HG02840 (cell line): ENCODE data around the gene RASSF4.

Experiments used
- ATAC-seq: cut with Tn5 transposase; IDR thresholded peaks from one replicate; pipeline ENCODE4 v1.9.1; 2021; ENCODE audit warnings: mild to moderate bottlenecking, moderate library complexity, moderate number of reproducible peaks; ENCODE audit not compliant: unreplicated experiment, low FRiP score

Gene RASSF4

DNA sequence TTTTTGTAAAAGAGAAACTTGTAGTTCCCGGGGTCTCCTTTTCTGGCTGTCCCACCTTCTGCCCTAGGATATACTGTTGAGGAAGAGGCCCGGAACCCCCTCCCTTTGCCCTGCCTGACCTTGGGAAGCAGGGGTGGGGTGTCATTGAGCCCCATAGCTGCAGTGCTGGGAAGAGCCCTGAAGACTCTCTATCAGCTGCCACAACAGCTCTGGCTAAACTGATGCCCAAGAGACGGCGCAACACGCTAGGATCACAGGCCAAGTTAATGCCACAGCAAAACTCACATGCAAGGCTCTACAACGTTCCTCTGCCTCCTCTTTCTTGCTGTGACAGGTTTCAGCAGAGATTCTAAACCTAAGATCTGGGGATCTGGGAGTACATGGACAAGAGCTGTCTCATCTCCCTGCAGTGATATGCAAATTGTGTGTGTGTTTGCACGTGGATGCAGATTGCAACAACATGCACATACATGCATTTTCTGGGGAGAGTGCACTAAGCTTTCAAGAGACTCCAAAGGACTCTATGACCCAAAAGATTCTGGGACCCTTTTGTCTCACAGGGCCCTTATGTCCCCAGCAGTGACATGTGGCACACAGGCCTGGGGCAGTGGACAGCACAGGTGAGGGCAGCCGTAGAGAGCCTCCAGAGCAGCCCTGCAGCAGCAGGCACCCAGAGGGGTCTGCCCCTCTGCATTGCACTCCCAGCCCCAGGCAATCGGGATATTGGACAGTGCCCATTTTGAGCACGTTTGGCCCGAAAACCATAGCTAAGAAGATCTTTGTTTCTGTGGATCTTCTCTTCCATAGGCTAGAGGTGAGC, 2.5 kb downstream of the RASSF4 start:
- ATAC-seq = no peak

DNA sequence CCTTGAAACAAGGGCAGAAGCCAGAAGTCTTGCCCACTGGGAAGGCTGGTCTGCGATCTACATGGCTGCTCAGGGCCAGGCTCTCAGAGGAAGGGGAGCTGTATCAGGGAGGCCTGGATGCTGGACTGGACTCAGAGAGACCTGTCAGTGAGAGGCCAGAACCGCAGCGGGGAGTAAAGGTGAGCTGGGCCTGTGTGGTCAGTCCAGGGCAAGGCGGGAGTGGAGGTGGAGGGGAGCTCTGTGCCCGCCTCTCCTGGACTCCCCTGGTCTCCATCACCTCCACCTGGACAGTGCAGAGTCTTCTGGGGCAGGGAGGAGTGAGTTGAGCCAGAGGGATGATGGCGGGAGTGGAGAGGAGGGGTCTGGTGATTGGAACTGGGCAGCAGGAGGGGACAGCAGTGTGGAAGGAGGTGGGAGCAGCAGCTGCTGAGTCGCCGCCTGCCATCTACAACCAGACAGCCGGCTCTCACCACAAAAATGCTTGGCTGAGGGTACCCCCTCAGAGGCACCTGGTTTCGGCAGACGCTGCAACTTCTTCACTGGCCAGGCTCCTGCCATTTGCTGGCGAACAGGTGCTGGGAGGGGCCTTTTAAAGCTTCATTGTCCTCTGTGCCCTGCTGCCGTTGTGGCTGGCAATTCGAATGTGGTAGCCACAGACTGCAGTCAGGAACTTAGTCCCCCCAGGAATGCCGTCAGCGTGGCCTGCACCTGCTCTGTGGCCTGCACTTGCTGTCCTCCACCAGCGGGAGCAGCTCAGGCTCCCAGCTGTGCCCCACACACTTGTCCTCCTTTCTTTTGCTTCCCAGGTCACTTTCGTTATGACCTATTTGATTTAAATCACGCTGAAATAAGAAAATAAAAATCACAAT, 3.5 kb downstream of the RASSF4 start:
- ATAC-seq = no peak

DNA sequence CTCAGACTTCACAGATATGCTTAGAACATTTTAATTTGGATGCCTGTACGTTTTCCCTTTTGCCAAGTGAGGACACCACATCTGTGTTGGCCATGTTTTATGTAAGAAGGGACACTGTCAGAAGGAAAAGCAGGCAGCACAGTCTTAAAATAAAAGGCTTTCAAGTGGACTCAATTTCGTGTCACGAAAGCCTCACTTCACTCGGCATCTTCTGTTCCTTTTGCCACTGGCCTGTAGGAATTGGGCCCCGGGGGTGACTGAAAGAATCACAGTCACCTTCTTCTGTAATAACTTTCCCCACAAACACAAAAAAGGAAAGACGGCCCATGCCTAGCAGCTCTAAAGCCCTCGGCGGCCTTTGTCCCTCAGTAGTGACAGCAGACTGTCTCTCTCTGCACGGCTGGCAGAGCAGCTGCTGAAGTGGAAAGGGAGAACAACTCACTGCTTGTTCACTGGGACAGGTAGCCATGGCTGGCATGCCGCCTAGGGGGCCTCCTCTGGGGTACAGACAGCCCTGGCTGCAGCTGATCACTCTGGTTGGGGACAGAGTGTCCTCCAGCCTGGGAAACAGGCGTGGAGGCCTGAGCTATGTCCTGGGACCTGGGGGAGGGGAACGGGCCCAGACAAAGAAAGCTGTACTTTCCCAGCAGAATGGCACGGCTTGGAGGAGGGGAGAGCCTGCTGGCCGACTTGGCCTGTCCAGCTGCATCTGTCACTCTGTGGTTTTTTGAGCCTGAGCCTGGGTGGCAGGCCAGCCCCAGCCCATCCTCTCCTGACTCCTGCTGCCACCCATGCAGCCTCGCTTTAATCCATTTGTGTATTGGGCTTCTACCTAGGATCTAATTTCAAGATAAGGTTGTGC, 4.4 kb downstream of the RASSF4 start:
- ATAC-seq = no peak

DNA sequence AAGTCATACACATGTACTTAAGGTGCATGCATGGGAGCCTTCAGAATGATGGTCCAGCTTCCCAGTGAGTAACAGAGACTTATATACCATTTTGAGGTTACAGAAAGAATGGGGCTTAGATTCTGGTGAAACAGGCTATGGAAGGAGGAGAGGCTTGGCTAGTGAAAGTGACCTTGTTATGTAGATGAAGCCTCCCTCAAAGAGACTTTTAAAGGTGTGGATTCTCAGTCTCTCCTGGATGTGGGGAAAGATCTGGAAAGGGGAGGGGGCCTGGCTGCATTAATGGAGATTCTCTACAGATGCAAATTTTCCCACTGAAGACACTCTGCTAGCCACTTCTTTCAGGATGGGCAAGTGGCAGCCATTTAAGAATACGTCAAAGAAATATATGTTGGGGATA, 5.5 kb downstream of the RASSF4 start:
- no peak for ATAC-seq

DNA sequence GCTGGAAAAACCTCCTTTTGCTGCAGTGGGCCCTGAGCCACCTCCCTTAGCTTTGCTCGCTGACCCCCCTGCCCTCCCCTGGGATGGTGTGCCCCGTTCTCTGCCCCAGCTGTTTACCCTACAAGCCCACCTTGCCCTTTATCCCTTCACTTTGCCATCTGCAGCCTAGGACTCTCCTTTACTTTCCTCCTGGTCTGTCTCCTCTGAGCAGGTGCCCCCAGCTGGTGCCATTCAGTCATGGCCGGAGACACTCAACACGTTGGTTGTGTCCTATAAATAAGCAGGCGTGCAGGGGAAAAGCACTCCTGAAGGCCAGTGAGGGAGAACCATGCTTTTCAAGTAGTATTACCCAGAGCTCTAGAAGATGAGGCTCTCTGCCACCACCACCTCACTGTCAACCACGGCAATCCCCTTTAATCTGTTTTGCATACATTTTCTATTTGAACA, 6.1 kb downstream of the RASSF4 start:
- peak; percentile 34 for ATAC-seq

DNA sequence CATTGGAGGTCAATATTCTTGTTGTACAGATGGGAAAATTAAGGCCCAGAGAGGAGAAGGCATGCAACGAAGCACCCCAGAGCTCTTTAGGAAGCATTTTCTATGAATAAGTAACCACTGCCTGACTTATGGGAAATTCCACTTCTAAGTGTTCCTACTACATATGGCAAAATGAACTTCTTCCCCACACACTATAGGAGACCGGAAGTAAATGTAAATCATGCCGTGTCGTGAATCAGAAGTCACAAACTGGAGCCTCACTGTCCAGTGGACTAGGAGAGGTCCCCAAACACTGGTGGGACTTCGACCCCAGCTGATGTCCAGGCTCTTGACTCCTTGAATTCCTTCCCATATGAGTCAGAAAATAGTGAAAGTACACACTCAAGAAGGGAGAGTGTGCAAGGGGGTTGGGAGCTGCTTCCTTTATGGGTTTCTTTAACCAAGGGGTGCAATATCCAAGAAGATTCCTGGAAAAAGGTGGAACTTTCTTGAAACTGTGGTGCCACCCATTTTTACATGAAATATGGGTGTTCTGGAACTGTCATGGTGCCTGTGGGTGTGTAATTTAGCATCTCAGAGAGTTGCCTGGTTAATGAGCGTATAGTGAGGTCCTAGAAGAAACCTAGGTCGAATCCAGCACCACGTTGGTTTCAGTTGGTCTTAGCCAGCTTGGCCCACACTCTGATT, 6.7 kb downstream of the RASSF4 start:
- ATAC-seq = peak; percentile 38

DNA sequence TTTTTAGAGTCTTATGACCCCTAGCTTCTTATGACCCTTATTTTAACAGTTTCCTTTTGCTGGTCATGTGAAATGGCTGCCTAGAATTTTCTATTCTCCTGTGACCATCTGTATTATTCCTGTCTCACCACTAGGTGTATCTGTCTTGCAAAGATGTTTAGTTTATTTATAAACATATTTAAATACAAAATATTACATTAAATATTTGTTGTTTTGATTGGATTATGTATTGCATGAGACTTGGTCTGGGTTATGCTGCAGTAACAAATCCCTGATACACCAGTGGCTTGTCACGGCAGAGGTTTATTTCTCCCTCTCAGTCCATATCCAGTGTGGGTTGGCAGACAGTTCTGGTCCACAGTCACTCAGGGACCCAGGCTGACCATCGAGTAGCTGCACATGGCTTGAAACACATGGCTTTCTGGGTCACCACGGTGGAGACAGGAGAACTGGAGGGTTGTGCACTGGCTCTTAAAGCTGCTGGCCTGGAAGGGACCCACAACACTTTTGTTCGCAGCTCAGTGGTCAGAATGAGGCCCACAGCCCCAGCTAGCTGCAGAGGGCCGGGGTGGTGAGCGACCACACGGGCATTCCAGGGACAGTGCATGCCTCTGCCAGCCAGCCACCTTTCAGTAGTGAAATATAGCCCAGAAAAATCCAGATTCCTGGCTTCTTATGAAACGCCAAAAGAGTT, 7.4 kb downstream of the RASSF4 start:
- no peak for ATAC-seq

DNA sequence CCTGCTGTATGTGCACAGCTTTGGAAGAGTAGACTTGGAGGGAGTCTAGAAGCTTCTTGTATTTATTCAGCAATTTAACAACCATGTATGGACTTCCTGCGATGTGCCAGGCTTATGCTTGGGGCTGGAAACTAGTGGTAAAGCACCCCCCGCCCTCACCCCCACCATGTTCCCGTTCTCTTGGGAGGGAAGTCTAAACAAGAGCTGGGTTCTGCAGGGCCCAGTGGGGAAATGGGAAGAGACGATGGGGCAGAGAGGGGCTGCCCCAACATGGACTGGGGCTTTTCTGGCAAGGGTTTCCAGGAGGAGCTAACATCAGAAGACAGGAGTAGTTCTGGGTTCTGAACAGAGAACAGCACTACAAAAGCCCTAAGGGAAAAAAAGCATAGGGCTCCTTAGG, 8.0 kb downstream of the RASSF4 start:
- ATAC-seq = no peak

DNA sequence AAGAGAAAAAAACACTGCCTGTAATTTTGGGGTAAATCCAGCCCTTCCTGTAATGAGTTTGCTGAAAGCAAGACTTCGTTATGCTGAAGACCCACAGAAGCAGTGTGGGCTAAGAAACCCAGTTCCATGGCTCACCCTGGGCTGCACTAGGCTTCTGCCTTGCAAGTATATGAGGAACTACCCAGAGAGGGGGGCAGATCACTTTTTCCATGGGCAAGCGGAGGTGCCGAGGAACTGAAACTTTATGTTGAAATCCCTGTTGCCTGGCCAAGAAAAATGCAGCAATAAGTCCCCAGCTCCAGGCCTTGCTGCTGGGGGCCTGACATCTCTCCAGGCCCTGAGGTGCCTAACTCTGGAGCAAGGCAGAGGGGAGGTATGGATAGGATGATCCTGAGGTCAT, 8.5 kb downstream of the RASSF4 start:
- no peak for ATAC-seq

DNA sequence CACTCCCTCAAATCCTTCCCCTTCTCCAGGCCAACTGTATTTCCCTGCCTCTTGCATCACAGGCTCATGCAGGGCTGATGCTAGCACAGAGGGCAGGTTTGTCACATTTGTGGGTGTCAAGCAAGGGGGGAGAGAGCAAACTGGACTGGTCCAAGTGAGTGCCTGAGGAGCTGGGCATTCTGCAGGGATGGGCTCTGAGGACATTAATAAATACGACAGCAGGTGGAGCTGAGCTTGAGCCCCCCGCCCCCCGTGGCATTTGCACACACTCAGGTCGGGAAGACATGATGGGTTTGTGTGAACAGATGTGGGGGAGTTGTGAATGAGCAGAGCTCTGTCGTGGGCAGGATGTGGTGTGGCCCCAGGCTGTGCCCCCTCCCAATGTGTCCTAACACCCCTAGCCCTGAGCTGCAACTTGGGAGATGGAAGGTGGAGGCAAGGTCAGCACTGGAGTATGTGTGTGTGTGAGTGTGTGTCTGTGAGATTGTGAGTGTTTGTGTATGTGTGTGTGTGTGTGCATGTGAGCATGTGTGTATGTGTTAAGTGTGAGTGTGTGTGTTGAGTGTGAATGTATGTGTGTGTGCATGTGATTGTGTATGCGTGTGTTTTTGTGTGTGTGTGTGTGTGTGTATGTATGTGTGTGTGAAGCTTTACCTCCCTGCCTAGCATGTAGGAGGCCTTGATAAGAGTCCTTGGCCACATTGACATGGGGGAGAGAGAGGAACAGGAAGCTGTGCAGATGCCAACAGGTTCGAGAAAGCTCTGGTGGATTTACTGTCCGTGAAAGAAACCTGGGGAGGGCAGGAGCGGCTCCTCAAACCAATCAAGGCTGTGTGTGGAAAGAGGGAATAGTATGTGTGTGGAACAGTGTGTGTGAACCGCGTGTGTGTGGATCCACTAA, 9.1 kb downstream of the RASSF4 start:
- no peak for ATAC-seq

DNA sequence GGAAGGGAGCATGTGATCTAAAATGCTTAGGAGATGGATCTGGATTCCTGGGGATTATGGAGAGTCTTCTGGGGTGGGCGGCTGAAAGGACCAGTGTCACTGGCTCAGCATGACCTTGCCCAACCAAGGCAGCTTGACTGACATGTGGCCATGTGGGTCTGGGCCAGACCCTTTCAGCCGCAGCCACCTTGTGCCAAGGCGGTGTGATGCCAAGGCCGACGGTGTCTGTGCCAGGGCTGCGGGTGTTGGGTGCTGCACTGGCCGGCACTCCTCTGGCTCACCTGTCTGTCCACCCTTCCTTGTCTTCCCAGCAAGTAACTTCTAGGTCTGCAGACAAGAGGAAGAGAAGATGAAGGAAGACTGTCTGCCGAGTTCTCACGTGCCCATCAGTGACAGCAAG, 10.3 kb downstream of the RASSF4 start:
- no peak for ATAC-seq

DNA sequence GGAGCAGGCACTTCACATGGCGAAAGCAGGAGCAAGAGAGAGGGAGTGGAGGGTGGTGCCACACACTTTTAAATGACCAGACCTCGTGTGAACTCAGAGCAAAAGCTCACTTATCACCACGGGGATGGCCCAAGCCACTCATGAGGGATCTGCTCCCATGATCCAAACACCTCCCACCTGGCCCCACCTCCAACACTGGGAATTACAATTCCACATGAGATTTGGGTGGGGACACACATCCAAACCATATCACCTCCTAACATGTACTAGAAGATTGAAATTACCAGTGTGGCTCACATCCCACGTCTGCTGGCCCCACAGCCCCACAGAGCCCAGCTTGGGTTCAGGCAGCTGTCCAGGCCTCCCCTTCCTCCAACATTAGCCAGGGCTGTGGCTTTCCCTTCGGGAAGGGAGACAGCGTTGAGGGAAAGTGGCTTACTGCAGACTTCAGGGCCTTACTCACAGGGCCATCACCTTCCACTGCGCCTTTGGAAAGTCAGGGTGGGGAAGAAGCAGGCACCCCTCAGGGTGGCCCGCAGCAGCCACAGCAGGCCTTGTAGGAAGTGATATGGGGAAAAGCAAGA, 11.3 kb downstream of the RASSF4 start:
- ATAC-seq = no peak

DNA sequence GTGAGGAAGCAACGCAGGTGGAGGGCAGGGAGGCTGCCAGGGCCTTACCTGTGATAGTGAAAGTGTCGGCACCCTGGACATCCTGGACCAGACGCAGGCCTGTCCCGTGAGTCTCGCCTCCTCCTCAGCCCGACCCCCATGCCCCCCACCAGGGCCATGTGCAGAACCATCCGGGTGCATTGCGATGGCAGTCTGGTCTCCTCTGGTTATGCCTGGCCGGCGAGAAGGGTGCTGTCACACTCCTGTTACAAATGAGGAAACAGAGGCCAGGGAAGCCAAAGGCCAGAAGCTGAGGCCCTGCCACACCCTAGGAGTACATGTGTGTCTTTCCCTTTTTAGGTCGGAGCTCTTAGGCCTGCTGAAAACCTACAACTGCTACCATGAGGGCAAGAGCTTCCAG, 11.8 kb downstream of the RASSF4 start:
- no peak for ATAC-seq

DNA sequence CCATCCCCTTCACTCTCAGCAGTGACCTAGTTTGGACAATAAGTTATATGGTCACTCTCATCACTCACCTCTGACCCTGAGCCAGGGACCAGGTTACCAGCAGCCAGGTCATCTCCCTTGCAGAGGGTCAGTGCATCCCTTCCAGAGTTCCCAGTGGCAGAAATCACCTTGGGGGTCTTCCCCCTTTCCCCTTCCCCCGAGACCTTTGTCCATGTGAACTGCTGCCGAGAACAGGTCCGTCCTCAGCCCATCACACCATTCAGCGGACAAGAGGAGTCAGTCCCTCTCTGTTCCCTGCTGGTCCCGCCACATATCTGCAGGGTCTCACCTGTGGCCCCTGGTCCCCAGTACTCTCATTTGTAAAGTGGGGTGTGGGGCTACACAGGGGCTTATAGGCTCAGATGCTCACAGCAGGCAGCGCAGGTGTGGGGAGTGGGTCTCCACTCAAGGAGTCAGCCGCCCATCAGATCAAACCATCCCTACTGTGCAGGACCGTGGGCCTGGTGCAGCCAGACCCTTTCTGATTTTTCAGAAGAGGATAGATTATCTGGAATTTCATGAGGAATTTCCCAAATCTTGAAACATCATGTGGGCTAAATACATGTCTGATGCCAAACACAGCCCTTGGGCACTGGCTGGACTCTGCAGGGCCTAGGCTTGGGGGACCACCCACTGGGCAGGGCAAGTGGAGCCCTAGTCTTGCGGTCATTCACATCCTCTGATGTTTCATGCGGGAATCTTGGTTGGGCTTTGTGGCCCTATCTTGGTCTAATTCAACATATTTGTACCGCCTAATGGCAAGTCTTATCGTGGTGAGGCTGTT, 12.5 kb downstream of the RASSF4 start:
- no peak for ATAC-seq

DNA sequence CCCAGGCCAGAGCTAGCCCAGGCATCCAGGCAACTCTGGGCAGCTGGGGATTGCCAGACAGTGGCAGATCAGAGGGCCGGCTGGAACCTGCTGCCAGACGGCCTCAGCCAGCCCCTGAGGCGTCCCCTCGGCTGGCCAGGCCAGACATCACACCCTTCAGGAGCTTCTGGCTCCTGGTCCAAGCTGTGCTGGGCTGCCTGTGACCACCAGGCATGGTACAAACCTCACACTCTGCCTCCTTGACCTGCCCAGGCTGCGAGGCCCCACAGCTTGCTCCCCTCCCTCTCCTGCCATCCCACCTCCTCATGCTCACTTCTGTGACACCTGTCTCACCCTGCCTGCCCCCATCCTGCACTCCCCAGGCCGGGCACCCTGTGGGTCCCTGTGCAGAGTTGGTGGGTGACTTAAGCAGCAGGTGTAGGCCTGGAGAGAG, 13.3 kb downstream of the RASSF4 start:
- no peak for ATAC-seq

DNA sequence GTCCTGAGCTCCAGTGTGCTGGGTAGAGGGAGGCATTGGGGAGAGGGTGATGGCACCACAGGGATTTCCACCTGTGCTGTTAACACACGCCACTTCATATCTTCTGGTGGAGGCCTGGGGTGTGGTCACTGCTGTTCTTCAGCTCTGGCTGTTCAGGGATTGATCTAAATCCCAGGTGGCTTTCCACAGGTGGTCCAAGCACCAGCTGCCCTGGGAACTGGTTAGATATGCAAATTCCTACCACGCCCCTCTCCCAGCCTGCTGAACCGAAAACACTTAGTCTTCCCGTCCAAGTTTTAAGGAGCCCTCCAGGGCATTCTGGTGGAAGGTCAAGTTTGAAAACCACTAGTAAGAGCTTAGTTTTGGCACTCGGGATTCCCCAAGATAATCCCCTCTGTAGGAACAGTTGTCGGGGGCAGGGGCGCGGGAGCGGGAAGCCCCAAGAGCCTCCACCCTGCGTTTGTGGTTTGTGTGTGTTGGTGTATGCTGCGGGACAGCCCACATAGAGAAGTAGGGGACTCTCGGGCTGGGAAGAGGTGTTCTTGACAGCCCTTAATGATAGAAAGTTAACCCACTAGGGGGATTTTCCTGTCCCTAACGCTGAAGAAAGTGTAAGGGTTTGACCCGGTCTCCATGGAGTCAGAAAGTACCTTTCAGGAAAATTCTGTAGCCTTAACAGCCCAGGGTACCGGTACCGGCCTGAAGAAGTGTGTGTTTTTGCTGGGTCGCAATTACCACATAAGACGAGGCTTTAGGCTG, 13.9 kb downstream of the RASSF4 start:
- no peak for ATAC-seq
